ENCODE measurements around the gene ZFR. TPM values are rescaled to one million over a fixed set of nuclear protein-coding genes. Genes with fewer than 3 reads are reported as not detected.
A peak's percentile ranks its signal among the peaks of the same experiment; 100 is the strongest.

ZFR gene
- total RNA-seq, 1 experiment from 2014 or later = 78.3 TPM

DNA sequence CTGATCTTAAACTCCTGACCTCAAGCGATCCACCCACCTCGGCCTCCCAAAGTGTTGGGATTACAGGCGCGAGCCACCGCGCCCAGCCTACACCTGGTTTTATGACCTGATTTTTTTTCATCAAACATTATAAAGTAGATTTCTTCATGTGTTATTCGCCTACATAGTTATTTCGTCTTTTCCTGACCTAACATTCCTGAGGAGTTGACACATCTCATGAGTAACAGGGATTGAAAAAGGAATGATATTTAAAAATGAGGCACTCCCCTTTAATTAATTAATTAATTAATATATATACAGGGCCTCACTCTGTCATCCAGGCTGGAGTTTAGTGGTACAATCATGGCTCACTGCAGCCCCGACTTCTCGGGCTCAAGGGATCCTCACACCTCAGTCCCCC lies 111.6 kb downstream of the ZFR start:
- DNase-seq = no peak
- no peak overlapping the region for H3K4me3 Mint-ChIP-seq (ENCODE audit: unreplicated experiment)
- no peak overlapping the region for H3K4me3 ChIP-seq (ENCODE audit: low read depth, low read length)
- H3K27me3 Mint-ChIP-seq (ENCODE audit: insufficient read depth, unreplicated experiment) = no peaks in the 10 kb centered on the region
- no peaks in the 10 kb centered on the region for H3K36me3 ChIP-seq (ENCODE audit: control insufficient read depth, insufficient read depth, low read length)
- H3K36me3 Mint-ChIP-seq (ENCODE audit: insufficient read depth, unreplicated experiment) = no peaks in the 10 kb centered on the region
- H3K4me1 ChIP-seq = peaks cover 10% of the 10 kb centered on the region; the same call in 1 of the 2 replicates
- H3K27ac Mint-ChIP-seq (ENCODE audit: unreplicated experiment) = no peak overlapping the region
- ChIA-PET CTCF (no interaction called here), POLR2A (no interaction called here)
- peaks cover 21% of the 10 kb centered on the region for H3K9me3 Mint-ChIP-seq (ENCODE audit: unreplicated experiment)
- no TSS peak for BruUV-seq (replicated peaks)
- TF ChIP-seq, protein P1, sequence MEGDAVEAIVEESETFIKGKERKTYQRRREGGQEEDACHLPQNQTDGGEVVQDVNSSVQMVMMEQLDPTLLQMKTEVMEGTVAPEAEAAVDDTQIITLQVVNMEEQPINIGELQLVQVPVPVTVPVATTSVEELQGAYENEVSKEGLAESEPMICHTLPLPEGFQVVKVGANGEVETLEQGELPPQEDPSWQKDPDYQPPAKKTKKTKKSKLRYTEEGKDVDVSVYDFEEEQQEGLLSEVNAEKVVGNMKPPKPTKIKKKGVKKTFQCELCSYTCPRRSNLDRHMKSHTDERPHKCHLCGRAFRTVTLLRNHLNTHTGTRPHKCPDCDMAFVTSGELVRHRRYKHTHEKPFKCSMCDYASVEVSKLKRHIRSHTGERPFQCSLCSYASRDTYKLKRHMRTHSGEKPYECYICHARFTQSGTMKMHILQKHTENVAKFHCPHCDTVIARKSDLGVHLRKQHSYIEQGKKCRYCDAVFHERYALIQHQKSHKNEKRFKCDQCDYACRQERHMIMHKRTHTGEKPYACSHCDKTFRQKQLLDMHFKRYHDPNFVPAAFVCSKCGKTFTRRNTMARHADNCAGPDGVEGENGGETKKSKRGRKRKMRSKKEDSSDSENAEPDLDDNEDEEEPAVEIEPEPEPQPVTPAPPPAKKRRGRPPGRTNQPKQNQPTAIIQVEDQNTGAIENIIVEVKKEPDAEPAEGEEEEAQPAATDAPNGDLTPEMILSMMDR (IDR thresholded peaks at IDR 0.05; ENCODE audit: insufficient read depth in 1 of 2, low read depth in 1 of 2, low read length in 1 of 2, severe bottlenecking in 1 of 2, unreplicated experiment in 1 of 2) = no peak
- H3K27me3 ChIP-seq (replicated peaks; ENCODE audit: control insufficient read depth, insufficient read depth, low read length) = no peaks in the 10 kb centered on the region
- 0 out of 2 replicates have a peak, but pooled peaks cover 4% of the 10 kb centered on the region for H3K9me3 ChIP-seq
- H3K4me1 Mint-ChIP-seq (ENCODE audit: low read depth, unreplicated experiment) = peaks cover 16% of the 10 kb centered on the region
- intact Hi-C loops (cut with micrococcal nuclease; ENCODE audit: unreplicated experiment) = loop anchor here (5.0 kb wide), 1 partner anchor 279 kb away; no protein-coding TSS in a partner anchor

GRCh38 chr5:32332361-32332760 lies 112.2 kb downstream of the ZFR start:
- Mint-ChIP-seq H3K9me3 (ENCODE audit: unreplicated experiment) (peaks cover 21% of the 10 kb centered on the region), H3K4me1 (ENCODE audit: low read depth, unreplicated experiment) (peaks cover 16% of the 10 kb centered on the region), H3K27me3 (ENCODE audit: insufficient read depth, unreplicated experiment) (no peaks in the 10 kb centered on the region), H3K4me3 (ENCODE audit: unreplicated experiment) (no peak overlapping the region), H3K36me3 (ENCODE audit: insufficient read depth, unreplicated experiment) (no peaks in the 10 kb centered on the region), H3K27ac (ENCODE audit: unreplicated experiment) (no peak overlapping the region)
- no peaks in the 10 kb centered on the region for H3K36me3 ChIP-seq (ENCODE audit: control insufficient read depth, insufficient read depth, low read length)
- no TSS peak for BruUV-seq (replicated peaks)
- 0 out of 2 replicates have a peak, but pooled peaks cover 3% of the 10 kb centered on the region for H3K9me3 ChIP-seq
- H3K27me3 ChIP-seq (replicated peaks; ENCODE audit: control insufficient read depth, insufficient read depth, low read length) = no peaks in the 10 kb centered on the region
- H3K4me1 ChIP-seq = peaks cover 10% of the 10 kb centered on the region; the same call in 1 of the 2 replicates
- intact Hi-C loops (cut with micrococcal nuclease; ENCODE audit: unreplicated experiment) = loop anchor here (5.0 kb wide), 1 partner anchor 280 kb away; no protein-coding TSS in a partner anchor
- no peak for DNase-seq
- ChIA-PET POLR2A (no interaction called here), CTCF (no interaction called here)
- no peak overlapping the region for H3K4me3 ChIP-seq (ENCODE audit: low read depth, low read length)
- TF ChIP-seq, protein P1 (IDR thresholded peaks at IDR 0.05; ENCODE audit: insufficient read depth in 1 of 2, low read depth in 1 of 2, low read length in 1 of 2, severe bottlenecking in 1 of 2, unreplicated experiment in 1 of 2) = no peak

GRCh38 chr5:32331935-32332274 lies 112.6 kb downstream of the ZFR start:
- peak overlapping the region; percentile 45 for H3K27ac Mint-ChIP-seq (ENCODE audit: unreplicated experiment)
- DNase-seq = no peak
- Histone ChIP-seq H3K4me1 (peaks cover 10% of the 10 kb centered on the region; the same call in 1 of the 2 replicates), H3K9me3 (0 out of 2 replicates have a peak, but pooled peaks cover 3% of the 10 kb centered on the region), H3K4me3 (ENCODE audit: low read depth, low read length) (no peak overlapping the region), H3K36me3 (ENCODE audit: control insufficient read depth, insufficient read depth, low read length) (no peaks in the 10 kb centered on the region), H3K27me3 (replicated peaks; ENCODE audit: control insufficient read depth, insufficient read depth, low read length) (no peaks in the 10 kb centered on the region)
- no TSS peak for BruUV-seq (replicated peaks)
- intact Hi-C loops (cut with micrococcal nuclease; ENCODE audit: unreplicated experiment) = loop anchor here (5.0 kb wide), 1 partner anchor 280 kb away; no protein-coding TSS in a partner anchor
- H3K4me3 Mint-ChIP-seq (ENCODE audit: unreplicated experiment) = no peak overlapping the region
- ChIA-PET CTCF (no interaction called here), POLR2A (no interaction called here)
- H3K9me3 Mint-ChIP-seq (ENCODE audit: unreplicated experiment) = peaks cover 21% of the 10 kb centered on the region
- no peaks in the 10 kb centered on the region for H3K27me3 Mint-ChIP-seq (ENCODE audit: insufficient read depth, unreplicated experiment)
- no peaks in the 10 kb centered on the region for H3K36me3 Mint-ChIP-seq (ENCODE audit: insufficient read depth, unreplicated experiment)
- TF ChIP-seq, protein P1 (IDR thresholded peaks at IDR 0.05; ENCODE audit: insufficient read depth in 1 of 2, low read depth in 1 of 2, low read length in 1 of 2, severe bottlenecking in 1 of 2, unreplicated experiment in 1 of 2) = no peak
- H3K4me1 Mint-ChIP-seq (ENCODE audit: low read depth, unreplicated experiment) = peaks cover 16% of the 10 kb centered on the region
